SK-N-SH treated with all-trans-retinoic acid at 6 μM for 48 hours (cell line): Measurements from ENCODE around the gene MIOS.

Source experiments
- CREB5 ChIP-seq: fragments of 250-450 bp; sonication (Bioruptor Pico); IDR thresholded peaks from 2 replicates; pipeline ENCODE4 v1.5.1; 2020; ENCODE audit warnings: low read depth, mild to moderate bottlenecking, moderate library complexity
- CSRNP3 ChIP-seq: fragments of 250-450 bp; sonication (Bioruptor Pico); IDR thresholded peaks from 2 replicates; pipeline ENCODE4 v1.5.1; 2021; ENCODE audit warnings: mild to moderate bottlenecking, moderate library complexity
- SNAI2 ChIP-seq: fragments of 250-450 bp; sonication (Bioruptor Pico); IDR thresholded peaks from 2 replicates; pipeline ENCODE4 v1.5.0; 2020; ENCODE audit warnings: mild to moderate bottlenecking, moderate library complexity
- ZC3H10 ChIP-seq: fragments of 250-450 bp; sonication (Bioruptor Pico); IDR thresholded peaks from 2 replicates; pipeline ENCODE4 v1.5.1; 2021; ENCODE audit warnings: mild to moderate bottlenecking, moderate library complexity

- TF ChIP-seq CSRNP3 (CRISPR knock-in tag), result no peak
- TF ChIP-seq CREB5, result no peak
- no peak for TF ChIP-seq SNAI2 (CRISPR knock-in tag)
- TF ChIP-seq ZC3H10 (CRISPR knock-in tag), result no peak
Observed at GRCh38 chr7:7620644-7621210, 54.0 kb downstream of the MIOS start.
